HEK293T (cell line): ENCODE results near the gene GLRA3.
"Not testable (repeated sequence)": the region's sequence is repeated elsewhere in the genome, so short reads cannot be mapped to it uniquely, and the experiment has no call there.

Source experiments
- CTCF ChIA-PET: fragments of 350-600 bp; formaldehyde crosslinking; extraction: SDS; loops from one replicate; lab custom pipeline; 2021; ENCODE audit warnings: antibody characterized with exemption, inconsistent platforms; lab: Yijun Ruan, JAX
- POLR2A ChIA-PET: fragments of 350-600 bp; formaldehyde crosslinking; extraction: SDS; loops from one replicate; lab custom pipeline; 2020; ENCODE audit warnings: antibody characterized with exemption, inconsistent platforms; lab: Yijun Ruan, JAX
- DNase-seq: peaks from one replicate; pipeline ENCODE4 v3.0.0; 2012; ENCODE audit warnings: mixed read lengths; ENCODE audit errors: extremely low spot score
- ARNT ChIP-seq: fragments of 450-650 bp; IDR thresholded peaks from 2 replicates; pipeline ENCODE4 v1.6.1; 2017; ENCODE audit warnings: mild to moderate bottlenecking
- BHLHE40 ChIP-seq: fragments of 450-650 bp; IDR thresholded peaks from 2 replicates; pipeline ENCODE4 v1.6.1; 2016; ENCODE audit warnings: mild to moderate bottlenecking, moderate library complexity, borderline replicate concordance
- CTBP1 ChIP-seq: fragments of 450-650 bp; IDR thresholded peaks from 2 replicates; pipeline ENCODE4 v1.6.1; 2016; ENCODE audit warnings: borderline replicate concordance
- ELF4 ChIP-seq: fragments of 450-650 bp; IDR thresholded peaks from 2 replicates; pipeline ENCODE4 v1.6.1; 2017; ENCODE audit warnings: antibody characterized with exemption
- FOXA1 ChIP-seq: fragments of 450-650 bp; IDR thresholded peaks from 2 replicates; pipeline ENCODE4 v1.6.1; 2016; ENCODE audit warnings: mild to moderate bottlenecking
- FOXK2 ChIP-seq: fragments of 450-650 bp; IDR thresholded peaks from 2 replicates; pipeline ENCODE4 v1.6.1; 2016; ENCODE audit warnings: mild to moderate bottlenecking
- FOXM1 ChIP-seq: fragments of 450-650 bp; IDR thresholded peaks from 2 replicates; pipeline ENCODE4 v1.6.1; 2017; ENCODE audit warnings: mild to moderate bottlenecking, borderline replicate concordance
- HDGF ChIP-seq: fragments of 450-650 bp; IDR thresholded peaks from 2 replicates; pipeline ENCODE4 v1.6.1; 2017; ENCODE audit warnings: antibody characterized with exemption, borderline replicate concordance
- L3MBTL2 ChIP-seq: fragments of 450-650 bp; conservative IDR thresholded peaks from 2 replicates; pipeline ENCODE4 v1.6.1; 2016; ENCODE audit warnings: mild to moderate bottlenecking
- LEF1 ChIP-seq: fragments of 450-650 bp; IDR thresholded peaks from 2 replicates; pipeline ENCODE4 v1.6.1; 2017; ENCODE audit warnings: mild to moderate bottlenecking, borderline replicate concordance
- NFRKB ChIP-seq: fragments of 450-650 bp; IDR thresholded peaks from 2 replicates; pipeline ENCODE4 v1.6.1; 2016; ENCODE audit warnings: mild to moderate bottlenecking, moderate library complexity
- PKNOX1 ChIP-seq: fragments of 450-650 bp; IDR thresholded peaks from 2 replicates; pipeline ENCODE4 v1.6.1; 2016
- SP1 ChIP-seq: fragments of 450-650 bp; IDR thresholded peaks from 2 replicates; pipeline ENCODE4 v1.6.1; 2017
- SUZ12 ChIP-seq: fragments of 450-650 bp; IDR thresholded peaks from 2 replicates; pipeline ENCODE4 v1.6.1; 2016; ENCODE audit warnings: mild to moderate bottlenecking
- TARDBP ChIP-seq: fragments of 450-650 bp; IDR thresholded peaks from 2 replicates; pipeline ENCODE4 v1.6.1; 2016
- ZNF384 ChIP-seq: fragments of 450-650 bp; IDR thresholded peaks from 2 replicates; pipeline ENCODE4 v1.6.1; 2016

The GLRA3 gene

DNA sequence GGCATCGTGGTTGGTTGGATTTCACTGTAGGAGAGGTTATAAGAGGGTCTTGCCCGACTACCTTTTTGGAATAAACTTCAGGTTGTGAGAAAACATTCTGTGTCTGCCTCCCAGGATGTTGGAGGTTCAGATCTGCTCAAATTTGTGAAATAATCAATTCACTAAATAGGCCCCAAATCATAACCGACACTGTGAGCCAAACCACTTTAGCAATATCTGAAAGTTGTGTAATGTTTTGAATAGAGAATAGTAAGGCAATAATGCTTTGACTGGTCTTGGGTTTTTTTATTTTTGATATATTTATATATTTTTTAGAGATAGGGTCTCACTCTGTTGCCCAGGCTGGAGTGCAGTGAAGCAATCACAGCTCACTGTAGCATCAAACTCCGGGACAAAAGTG, 131.2 kb downstream of the GLRA3 start:
- no peak for TF ChIP-seq ARNT
- ChIA-PET CTCF (no interaction called here), POLR2A (no interaction called here)

GRCh38 chr4:174697202-174697601, 131.8 kb downstream of the GLRA3 start:
- ChIA-PET POLR2A (no interaction called here), CTCF (no interaction called here)
- DNase-seq: no peak
- TF ChIP-seq ARNT: no peak
- no peak for TF ChIP-seq HDGF
- no peak for TF ChIP-seq FOXA1
- no peak for TF ChIP-seq SUZ12
- TF ChIP-seq ZNF384: no peak
- TF ChIP-seq FOXK2: no peak
- no peak for TF ChIP-seq ELF4

More for the DNA sequence above, 131.2 kb downstream of the GLRA3 start:
- DNase-seq: no peak

GRCh38 chr4:174696657-174697056, 132.4 kb downstream of the GLRA3 start:
- ChIA-PET POLR2A (no interaction called here), CTCF (no interaction called here)
- no peak for DNase-seq
- TF ChIP-seq FOXM1 (no peak), TARDBP (no peak), SP1 (no peak), ELF4 (no peak), SUZ12 (no peak), HDGF (no peak), L3MBTL2 (no peak), LEF1 (no peak), ZNF384 (no peak)

- CTCF ChIA-PET, DNase-seq, POLR2A ChIA-PET: not testable (repeated sequence)
Measured at GRCh38 chr4:174691876-174692275, 137.2 kb downstream of the GLRA3 start.

DNA sequence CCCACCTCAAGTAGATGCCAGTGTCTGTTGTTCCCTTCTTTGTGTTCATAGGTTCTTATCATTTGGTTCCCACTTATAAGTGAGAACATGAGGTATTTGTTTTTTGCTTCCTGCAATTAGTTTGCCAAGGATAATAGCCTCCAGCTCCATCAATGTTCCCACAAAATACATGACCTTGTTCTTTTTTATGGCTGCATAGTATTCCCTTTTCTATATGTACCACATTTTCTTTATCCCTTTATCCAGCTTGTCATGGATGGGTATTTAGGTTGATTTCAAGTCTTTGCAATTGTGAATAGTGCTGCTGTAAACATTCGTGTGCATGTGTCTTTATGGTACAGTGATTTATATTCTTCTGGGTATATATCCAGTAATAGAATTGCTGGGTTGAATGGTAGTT, 138.4 kb downstream of the GLRA3 start:
- no peak for DNase-seq
- no peak for TF ChIP-seq LEF1
- no peak for TF ChIP-seq PKNOX1
- no peak for TF ChIP-seq FOXM1
- no peak for TF ChIP-seq L3MBTL2
- no peak for TF ChIP-seq BHLHE40
- TF ChIP-seq TARDBP: no peak
- TF ChIP-seq SUZ12: no peak
- no peak for TF ChIP-seq NFRKB
- ChIA-PET CTCF (no interaction called here), POLR2A (no interaction called here)

GRCh38 chr4:174689618-174690017, 139.4 kb downstream of the GLRA3 start:
- ChIA-PET CTCF (no interaction called here), POLR2A (no interaction called here)
- TF ChIP-seq FOXK2 (no peak), ZNF384 (peak; percentile 89), LEF1 (no peak), FOXA1 (no peak), ARNT (no peak), BHLHE40 (no peak)
- DNase-seq: no peak

DNA sequence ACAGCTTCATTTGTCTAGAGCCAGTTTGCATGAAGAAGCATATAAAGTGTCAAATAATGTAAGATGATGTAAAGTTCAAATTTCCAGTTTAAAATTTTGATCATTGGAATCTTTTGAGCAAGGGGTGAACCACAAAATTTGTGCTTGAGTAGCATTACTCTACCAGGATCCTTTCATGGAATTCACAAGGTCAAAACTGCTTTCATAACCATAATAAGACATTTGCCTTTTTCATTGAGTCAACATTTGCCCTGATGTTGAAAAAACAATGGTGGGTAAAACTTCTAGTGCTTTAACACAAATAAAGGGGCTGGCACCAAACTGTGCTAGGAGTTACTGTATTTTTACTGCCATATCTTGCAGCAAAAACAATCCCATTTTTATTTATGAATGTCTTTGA, 142.2 kb downstream of the GLRA3 start:
- DNase-seq: no peak
- POLR2A ChIA-PET: no interaction called here

More for the DNA sequence above, 142.2 kb downstream of the GLRA3 start:
- TF ChIP-seq TARDBP (no peak), BHLHE40 (no peak), CTBP1 (no peak), PKNOX1 (no peak), SP1 (no peak), ZNF384 (no peak), ELF4 (no peak), HDGF (no peak), NFRKB (no peak), FOXA1 (no peak), LEF1 (no peak), SUZ12 (no peak), L3MBTL2 (no peak), FOXM1 (no peak), FOXK2 (no peak)
- CTCF ChIA-PET: no interaction called here
